NAMALWA (cell line): ENCODE measurements around the gene EEFSEC.

Experiments used
- DNase-seq: peaks from one replicate; pipeline ENCODE4 v3.0.0-alpha.2; 2015; ENCODE audit warnings: low spot score

EEFSEC gene

GRCh38 chr3:128334766-128335165 lies 181.5 kb downstream of the EEFSEC start:
- DNase-seq = no peak

DNA sequence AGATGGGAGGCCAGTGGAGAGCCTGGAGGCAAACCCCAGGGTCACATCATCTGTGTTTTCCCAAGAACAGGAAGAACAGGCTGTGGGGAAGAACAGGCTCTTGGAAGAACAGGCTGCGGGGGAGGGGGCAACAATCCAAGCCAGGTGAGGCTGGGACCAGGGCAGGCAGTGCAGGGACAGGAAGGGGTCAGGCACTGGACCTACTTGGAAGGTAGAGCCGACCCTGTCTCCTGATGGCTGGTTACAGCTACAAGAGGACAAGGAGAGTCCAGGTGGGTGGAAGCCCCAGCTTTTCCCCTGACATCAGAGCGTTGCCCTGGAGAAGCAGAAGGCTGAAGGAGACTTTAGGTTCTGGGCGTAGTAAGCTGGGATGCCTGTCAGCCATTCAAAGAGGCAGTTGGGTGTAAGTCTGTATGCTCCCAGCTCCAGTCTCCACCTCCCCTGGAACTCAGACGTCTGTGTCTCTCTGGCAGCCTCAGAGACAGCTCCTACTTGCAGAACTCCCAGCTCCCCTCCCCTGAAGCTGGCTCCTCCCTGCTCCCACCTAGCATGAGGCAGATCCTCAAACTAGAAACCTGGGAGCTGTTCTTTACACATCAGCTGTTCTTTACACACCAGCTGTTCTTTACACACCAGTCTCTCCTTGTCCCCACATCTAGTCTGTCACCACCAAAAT lies 182.5 kb downstream of the EEFSEC start:
- no peak for DNase-seq

- DNase-seq = no peak
Measured at GRCh38 chr3:128336337-128337156, 183.3 kb downstream of the EEFSEC start.

- no peak for DNase-seq
Measured at GRCh38 chr3:128337305-128337704, 184.0 kb downstream of the EEFSEC start.

GRCh38 chr3:128338536-128339330 lies 185.5 kb downstream of the EEFSEC start:
- no peak for DNase-seq

- DNase-seq = no peak
Measured at GRCh38 chr3:128339491-128340012, 186.3 kb downstream of the EEFSEC start.

DNA sequence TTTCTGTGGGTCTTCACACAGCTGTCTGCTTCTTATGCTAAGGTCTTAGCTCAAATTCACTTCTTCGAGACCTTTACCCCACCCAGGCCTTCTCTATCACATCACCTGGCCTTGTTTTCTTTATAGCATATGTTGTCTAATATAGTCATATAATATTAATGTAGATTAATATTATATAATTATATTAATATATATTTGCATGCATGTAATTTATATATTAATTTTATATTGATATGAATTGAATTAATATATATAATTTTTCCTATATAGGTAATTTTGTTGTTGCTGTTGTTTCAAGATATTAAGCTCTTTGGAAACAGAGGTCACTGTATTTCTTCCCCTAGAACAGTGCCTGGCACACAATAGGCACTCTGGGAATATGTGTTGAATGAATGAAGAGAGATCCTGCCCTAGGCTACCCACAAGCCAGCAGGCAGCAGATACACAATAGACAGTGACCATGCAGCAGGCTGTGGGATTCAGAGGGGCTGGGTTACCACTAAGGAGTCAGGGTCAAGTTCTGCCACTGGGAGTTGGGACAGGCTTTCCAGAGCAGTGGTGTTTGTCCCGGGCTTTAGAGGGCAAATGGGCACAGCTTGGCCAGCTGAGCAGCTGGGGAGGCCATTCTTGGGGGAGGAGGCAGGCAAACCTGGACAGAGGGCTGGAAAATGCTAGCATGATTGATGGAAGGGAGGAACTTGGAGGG lies 187.1 kb downstream of the EEFSEC start:
- DNase-seq = no peak

DNA sequence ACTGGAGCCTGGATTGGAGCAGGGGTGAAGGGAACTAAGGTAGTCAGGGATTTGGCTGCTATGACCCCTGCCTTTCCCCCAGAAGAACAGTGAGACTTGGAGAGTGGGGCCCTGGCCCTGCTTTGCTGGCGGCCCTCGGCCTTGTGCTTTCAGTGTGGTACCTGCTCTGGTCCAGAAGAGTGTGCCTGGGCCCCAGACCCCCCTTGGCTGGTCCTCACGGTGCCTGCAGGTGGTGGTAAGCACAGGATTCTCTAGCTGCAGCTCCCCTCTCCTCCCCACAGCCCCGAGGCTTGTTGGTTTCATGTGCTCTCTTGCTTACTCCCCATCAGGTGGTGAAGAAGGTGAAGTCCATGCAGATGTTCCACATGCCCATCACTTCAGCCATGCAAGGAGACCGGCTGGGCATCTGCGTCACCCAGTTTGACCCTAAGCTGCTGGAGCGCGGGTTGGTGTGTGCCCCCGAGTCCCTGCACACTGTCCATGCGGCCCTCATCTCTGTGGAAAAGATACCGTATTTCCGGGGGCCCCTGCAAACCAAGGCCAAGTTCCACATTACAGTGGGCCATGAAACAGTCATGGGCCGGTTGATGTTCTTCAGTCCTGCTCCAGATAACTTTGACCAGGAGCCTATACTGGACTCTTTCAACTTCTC lies 187.7 kb downstream of the EEFSEC start:
- DNase-seq = no peak

DNA sequence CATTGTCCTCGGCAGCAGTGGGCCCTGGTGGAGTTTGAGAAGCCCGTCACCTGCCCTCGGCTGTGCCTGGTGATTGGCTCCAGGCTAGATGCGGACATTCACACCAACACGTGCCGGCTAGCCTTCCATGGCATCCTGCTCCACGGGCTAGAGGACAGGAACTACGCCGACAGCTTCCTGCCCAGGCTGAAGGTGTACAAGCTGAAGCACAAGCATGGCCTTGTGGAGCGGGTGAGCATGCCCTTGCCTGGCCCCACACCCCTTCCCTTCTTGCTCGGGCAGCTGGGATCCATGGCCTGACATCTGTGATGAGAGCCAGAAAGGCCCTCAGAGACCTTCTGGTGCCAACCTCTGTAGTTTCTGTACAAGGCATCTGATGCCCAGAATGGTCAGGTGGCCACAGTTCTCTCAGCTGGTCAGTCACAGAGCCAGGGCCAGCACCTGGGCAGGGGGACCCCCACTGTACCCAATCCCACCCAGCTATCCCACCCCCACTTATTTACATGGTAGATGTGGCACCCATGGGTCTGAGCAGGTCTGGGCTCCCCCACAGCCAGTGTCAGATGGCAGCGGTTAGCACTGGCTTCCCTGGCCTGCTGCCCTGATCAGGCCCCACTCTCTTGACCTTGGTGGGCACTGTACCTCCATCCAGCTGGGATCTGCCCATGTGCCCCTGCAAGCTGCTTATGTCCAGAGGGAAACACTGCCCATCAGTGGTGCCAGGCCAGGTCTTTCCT lies 188.5 kb downstream of the EEFSEC start:
- DNase-seq = no peak

DNA sequence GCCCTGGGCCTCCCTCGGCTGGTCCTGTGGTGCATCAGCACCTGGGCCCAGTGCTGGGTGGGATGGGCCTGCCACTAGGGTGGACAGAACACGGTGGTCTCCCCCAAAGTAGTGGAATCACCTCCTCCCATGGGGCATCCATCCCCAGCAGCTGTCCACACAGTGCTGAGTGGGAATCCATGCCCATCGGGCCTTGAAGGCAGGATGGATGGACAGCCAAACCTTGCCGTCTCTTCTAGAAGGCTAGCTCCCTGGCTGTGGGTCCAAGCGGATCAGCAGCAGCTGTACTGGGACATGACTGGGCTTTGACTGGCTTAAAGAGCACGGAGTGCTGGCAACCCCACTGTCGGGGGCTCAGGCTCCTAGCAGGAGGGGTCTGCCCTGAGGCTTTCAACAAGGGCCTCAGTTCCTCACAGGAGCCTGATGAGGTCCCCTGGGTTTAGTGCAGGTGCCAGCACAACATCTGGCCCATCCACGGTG lies 189.5 kb downstream of the EEFSEC start:
- DNase-seq = no peak

DNA sequence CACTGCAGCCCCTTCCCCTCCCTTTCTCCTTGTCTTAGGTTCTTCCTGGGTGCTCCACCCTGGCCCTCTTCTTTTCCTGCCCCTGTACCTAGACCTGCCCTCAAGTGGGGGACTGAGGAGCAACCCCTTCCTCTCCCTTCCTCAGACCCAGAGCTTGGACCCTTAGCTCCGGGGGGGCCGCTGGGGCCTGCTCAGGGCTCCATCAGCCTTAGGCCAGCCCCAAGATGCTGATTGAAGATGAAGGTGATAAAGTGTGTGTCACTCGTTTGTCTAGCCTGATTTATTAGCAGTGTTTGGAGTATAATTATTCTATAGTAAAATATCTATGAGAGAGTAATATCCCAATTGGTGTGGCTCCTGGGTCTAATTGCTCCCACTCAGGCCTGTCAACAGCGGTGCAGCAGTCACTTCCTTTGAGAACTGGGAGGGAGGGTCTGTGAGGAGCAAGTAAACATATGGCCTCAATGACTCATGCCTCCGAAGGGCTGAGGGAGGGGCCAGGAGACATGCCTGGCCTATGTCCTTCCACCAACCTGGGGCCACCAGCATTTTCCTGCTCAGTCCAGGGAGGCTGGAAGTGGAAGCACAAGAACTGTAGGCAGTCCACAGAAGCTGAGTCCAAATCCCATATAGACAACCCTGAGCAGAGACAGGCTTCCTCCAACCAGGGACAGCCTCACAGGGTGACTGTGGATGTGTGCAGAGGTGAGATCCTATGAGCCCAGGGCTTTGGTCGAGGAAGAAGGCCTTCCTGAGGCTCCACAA lies 190.2 kb downstream of the EEFSEC start:
- no peak for DNase-seq

- no peak for DNase-seq
Measured at GRCh38 chr3:128344052-128344735, 190.9 kb downstream of the EEFSEC start.

- no peak for DNase-seq
Measured at GRCh38 chr3:128345196-128345595, 191.9 kb downstream of the EEFSEC start.

DNA sequence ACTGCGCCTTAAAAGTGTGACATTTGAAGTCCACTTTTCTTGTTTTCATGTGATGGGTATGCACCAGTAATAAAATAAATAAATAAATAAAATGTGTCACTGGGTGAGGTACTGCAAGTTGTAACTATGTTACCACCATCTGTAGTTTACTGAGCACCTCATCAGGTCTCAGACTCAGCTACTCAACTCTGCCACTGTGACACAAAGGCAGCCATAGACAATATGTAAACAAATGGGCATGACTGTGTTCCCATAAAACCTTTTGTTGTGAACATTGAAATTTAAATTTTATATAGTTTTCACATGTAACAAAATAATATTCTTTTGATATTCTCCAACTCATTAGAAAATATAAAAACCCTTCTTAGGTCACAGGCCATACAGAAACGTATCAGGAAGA lies 193.3 kb downstream of the EEFSEC start:
- no peak for DNase-seq

- DNase-seq = no peak
Measured at GRCh38 chr3:128347282-128347681, 194.0 kb downstream of the EEFSEC start.

- DNase-seq = no peak
Measured at GRCh38 chr3:128348075-128348474, 194.8 kb downstream of the EEFSEC start.

- DNase-seq = peak; percentile 24
Measured at GRCh38 chr3:128348805-128349531, 195.7 kb downstream of the EEFSEC start.

DNA sequence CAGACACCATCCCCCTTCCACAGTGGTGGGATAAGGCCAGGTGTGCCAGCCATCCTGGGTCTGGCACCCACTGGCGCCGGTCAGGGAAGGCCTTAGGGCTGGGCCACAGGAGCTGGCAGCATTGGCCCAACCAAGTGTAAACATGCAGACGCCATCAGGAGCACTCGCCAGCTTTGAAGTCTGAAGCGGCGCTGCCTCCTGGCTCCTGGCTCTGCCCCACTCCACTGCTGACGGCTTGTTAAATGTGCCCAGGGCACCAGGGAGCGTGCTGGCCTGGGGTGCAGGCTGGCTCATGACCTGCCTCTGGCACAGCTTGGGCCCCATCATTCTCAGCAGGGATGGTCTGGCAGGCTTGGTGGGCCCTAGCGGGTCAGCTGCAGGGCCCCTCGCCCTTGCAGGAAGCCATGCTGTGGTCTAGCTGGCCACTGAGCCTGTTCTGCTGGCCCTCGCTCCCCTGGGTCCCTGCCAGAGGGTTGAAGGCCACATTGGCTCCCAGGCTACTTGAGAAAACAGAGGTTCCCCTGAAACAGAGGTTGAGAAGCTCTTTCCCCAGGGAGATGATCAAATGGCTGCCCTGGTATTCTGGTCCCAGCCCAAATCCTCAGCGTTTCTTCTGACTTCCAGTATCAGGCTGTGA lies 196.8 kb downstream of the EEFSEC start:
- no peak for DNase-seq
